IPS-20b (cell line): ENCODE measurements around the gene OPRD1.
"Not testable (repeated sequence)": the region's sequence is repeated elsewhere in the genome, so short reads cannot be mapped to it uniquely, and the experiment has no call there.

Experiments used
- H3K27ac ChIP-seq: one replicate; pipeline ENCODE4 v1.5.1; 2013; ENCODE audit warnings: low read length
- H3K27me3 ChIP-seq: 2 replicates; pipeline ENCODE4 v1.6.1; 2013; ENCODE audit warnings: mild to moderate bottlenecking, low read length, inconsistent platforms; ENCODE audit not compliant: insufficient read depth
- H3K36me3 ChIP-seq: 2 replicates; pipeline ENCODE4 v1.6.1; 2013; ENCODE audit warnings: low read depth, mild to moderate bottlenecking, inconsistent platforms, low read length, moderate library complexity; ENCODE audit not compliant: insufficient read depth
- H3K4me1 ChIP-seq: 2 replicates; pipeline ENCODE4 v1.6.1; 2013; ENCODE audit warnings: mild to moderate bottlenecking, control low read depth, inconsistent platforms, low read length, moderate library complexity; ENCODE audit not compliant: insufficient read depth
- H3K4me3 ChIP-seq: 2 replicates; pipeline ENCODE4 v1.5.1; 2013; ENCODE audit warnings: mild to moderate bottlenecking, low read length, inconsistent platforms
- H3K9ac ChIP-seq: 2 replicates; pipeline ENCODE4 v1.6.1; 2013; ENCODE audit warnings: low read depth, mild to moderate bottlenecking, inconsistent platforms, low read length, moderate library complexity
- H3K9me3 ChIP-seq: 2 replicates; pipeline ENCODE4 v1.6.1; 2013; ENCODE audit warnings: mild to moderate bottlenecking, low read depth, low read length, inconsistent platforms; ENCODE audit not compliant: insufficient read depth

Gene OPRD1

GRCh38 chr1:28804071-28804470 is 7.9 kb upstream of the OPRD1 start:
- Histone ChIP-seq H3K9me3 (no peaks in the 10 kb centered on the region), H3K4me1 (0 out of 2 replicates have a peak, but pooled peaks cover 3% of the 10 kb centered on the region), H3K4me3 (no peak overlapping the region), H3K36me3 (no peaks in the 10 kb centered on the region), H3K27ac (no peak overlapping the region), H3K9ac (no peak overlapping the region), H3K27me3 (no peaks in the 10 kb centered on the region)

GRCh38 chr1:28807046-28807445 is 4.9 kb upstream of the OPRD1 start:
- H3K27me3 ChIP-seq = peaks cover 24% of the 10 kb centered on the region
- H3K9ac ChIP-seq = no peak overlapping the region
- H3K4me1 ChIP-seq = 0 out of 2 replicates have a peak, but pooled peaks cover 3% of the 10 kb centered on the region
- H3K9me3 ChIP-seq = no peaks in the 10 kb centered on the region
- no peaks in the 10 kb centered on the region for H3K36me3 ChIP-seq
- H3K27ac ChIP-seq = no peak overlapping the region
- H3K4me3 ChIP-seq = no peak overlapping the region

DNA sequence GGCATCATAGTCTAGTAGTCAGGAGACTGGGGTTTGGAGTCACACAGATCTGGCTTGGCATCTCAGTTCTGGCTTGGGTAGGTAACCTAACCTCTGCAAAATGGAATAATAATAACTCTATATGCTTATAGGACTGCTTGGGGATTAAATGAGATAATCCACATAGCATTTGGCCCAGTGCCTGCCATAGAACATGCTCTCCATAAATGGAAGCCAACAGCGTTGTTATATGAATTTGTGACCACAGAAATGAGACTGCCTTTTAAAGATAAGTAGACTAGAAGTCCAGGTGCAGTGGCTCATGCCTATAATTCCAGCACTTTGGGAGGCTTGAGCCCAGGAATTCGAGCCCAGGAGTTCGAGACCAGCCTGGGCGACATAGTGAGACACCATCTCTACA is 4.0 kb upstream of the OPRD1 start:
- no peaks in the 10 kb centered on the region for H3K36me3 ChIP-seq
- no peak overlapping the region for H3K4me3 ChIP-seq
- H3K27me3 ChIP-seq = peaks cover 34% of the 10 kb centered on the region
- H3K9ac ChIP-seq = no peak overlapping the region
- H3K4me1 ChIP-seq = 0 out of 2 replicates have a peak, but pooled peaks cover 3% of the 10 kb centered on the region
- H3K27ac ChIP-seq = no peak overlapping the region
- no peaks in the 10 kb centered on the region for H3K9me3 ChIP-seq

GRCh38 chr1:28811369-28811765 is 603 bp upstream of the OPRD1 start:
- Histone ChIP-seq H3K9ac (no peak overlapping the region), H3K4me3 (peak overlapping the region; percentile 46; the same call in 1 of the 2 replicates)

GRCh38 chr1:28812669-28813468 is 899 bp downstream of the OPRD1 start:
- H3K9ac ChIP-seq = peak overlapping the region; percentile 47; the same call in 1 of the 2 replicates
- H3K9me3 ChIP-seq = no peaks in the 10 kb centered on the region
- H3K27me3 ChIP-seq = peaks cover 52% of the 10 kb centered on the region
- H3K4me1 ChIP-seq = no peaks in the 10 kb centered on the region
- no peaks in the 10 kb centered on the region for H3K36me3 ChIP-seq
- H3K4me3 ChIP-seq = peak overlapping the region; percentile 61
- no peak overlapping the region for H3K27ac ChIP-seq

More at GRCh38 chr1:28811369-28811765, 603 bp upstream of the OPRD1 start:
- Histone ChIP-seq H3K27ac (no peak overlapping the region), H3K9me3 (no peaks in the 10 kb centered on the region), H3K4me1 (no peaks in the 10 kb centered on the region), H3K27me3 (peaks cover 52% of the 10 kb centered on the region), H3K36me3 (no peaks in the 10 kb centered on the region)

DNA sequence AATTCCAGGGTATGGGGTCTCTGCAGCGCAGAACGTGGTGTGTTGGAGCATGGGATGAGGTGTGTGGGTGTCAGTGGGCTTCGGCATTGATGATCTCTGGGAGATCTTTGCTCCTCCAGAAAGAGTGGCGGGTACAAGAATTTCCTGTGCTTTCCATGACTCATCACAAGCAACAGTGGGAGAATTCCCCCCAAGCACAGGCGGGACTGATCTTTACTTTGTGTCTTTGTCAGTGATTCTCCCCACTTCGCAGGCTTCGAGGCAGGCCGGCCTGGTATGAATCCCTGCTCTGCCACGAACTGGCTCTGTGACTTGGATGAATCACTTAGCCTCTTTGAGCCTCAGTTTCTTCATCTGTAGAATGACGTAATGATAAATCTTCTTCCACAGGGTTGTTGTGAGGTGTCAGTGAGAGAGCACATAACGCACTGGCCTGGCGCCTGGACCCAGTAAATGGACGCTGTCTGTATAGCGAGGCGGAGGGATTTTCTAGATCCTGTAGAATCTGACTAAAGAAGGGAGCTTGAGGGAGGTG is 2.0 kb downstream of the OPRD1 start:
- H3K27me3 ChIP-seq = peaks cover 52% of the 10 kb centered on the region
- H3K4me3 ChIP-seq = no peak overlapping the region

GRCh38 chr1:28815533-28816185 is 3.7 kb downstream of the OPRD1 start:
- H3K9me3 ChIP-seq = no peaks in the 10 kb centered on the region
- no peaks in the 10 kb centered on the region for H3K36me3 ChIP-seq
- H3K4me3 ChIP-seq = no peak overlapping the region
- peaks cover 42% of the 10 kb centered on the region for H3K27me3 ChIP-seq
- H3K27ac ChIP-seq = no peak overlapping the region
- H3K9ac ChIP-seq = no peak overlapping the region
- no peaks in the 10 kb centered on the region for H3K4me1 ChIP-seq

More for the DNA sequence above, 2.0 kb downstream of the OPRD1 start:
- Histone ChIP-seq H3K27ac (no peak overlapping the region), H3K9me3 (no peaks in the 10 kb centered on the region), H3K9ac (no peak overlapping the region), H3K4me1 (no peaks in the 10 kb centered on the region), H3K36me3 (no peaks in the 10 kb centered on the region)

DNA sequence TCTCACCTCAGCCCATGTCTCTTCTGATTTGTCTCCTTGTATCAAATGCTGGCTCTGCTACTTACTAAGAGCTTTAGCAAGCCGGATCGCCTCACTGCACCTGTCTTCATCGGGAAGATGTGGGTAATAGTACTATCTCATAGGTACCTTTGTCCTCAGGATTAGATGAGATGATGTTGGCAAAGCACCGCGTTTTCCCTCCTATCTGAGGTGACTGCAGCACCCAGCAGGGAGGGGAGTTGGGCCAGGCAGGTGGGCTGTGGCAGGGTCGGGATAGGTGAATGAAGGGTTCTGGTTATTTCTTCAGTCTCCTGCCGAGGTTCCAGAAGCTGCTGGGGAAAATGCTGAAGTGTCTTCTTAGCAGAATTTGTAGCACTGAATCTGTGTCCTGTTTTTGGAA is 5.2 kb downstream of the OPRD1 start:
- Histone ChIP-seq H3K9ac (no peak overlapping the region), H3K36me3 (no peaks in the 10 kb centered on the region), H3K27ac (no peak overlapping the region), H3K9me3 (no peaks in the 10 kb centered on the region), H3K4me3 (no peak overlapping the region), H3K27me3 (peaks cover 27% of the 10 kb centered on the region), H3K4me1 (no peaks in the 10 kb centered on the region)

- no peak overlapping the region for H3K9ac ChIP-seq
- H3K4me1 ChIP-seq = no peaks in the 10 kb centered on the region
- H3K27ac ChIP-seq = no peak overlapping the region
- H3K27me3 ChIP-seq = peaks cover 8% of the 10 kb centered on the region
- H3K4me3 ChIP-seq = no peak overlapping the region
- H3K9me3 ChIP-seq = no peaks in the 10 kb centered on the region
- H3K36me3 ChIP-seq = no peaks in the 10 kb centered on the region
These were observed 7.0 kb downstream of the OPRD1 start for GRCh38 chr1:28819020-28819419.

DNA sequence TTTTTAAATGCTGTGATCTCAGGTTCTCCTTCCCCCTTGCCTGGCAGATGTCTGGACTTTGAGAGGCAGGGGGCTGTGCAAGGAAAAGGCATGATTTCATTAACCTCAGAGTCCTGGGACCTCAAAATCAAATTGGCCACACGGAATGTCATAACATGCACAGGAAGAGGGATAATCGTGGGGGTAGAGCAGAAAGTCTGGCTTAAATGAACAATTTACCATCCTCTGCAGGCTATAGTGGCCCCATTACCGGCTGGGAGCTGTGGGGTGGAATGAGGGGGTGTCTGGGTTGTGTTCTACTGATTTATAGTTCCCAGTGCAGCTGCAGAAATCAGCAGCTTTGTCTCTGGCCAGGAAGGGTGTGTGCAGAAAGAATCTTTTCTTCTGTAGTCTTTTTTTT is 10.8 kb downstream of the OPRD1 start:
- Histone ChIP-seq H3K27me3 (no peaks in the 10 kb centered on the region), H3K4me3 (no peak overlapping the region), H3K36me3 (no peaks in the 10 kb centered on the region), H3K9ac (no peak overlapping the region), H3K4me1 (no peaks in the 10 kb centered on the region), H3K9me3 (no peaks in the 10 kb centered on the region), H3K27ac (no peak overlapping the region)

GRCh38 chr1:28824061-28824460 is 12.1 kb downstream of the OPRD1 start:
- H3K9me3 ChIP-seq, H3K36me3 ChIP-seq, H3K27ac ChIP-seq, H3K9ac ChIP-seq, H3K4me3 ChIP-seq, H3K27me3 ChIP-seq, H3K4me1 ChIP-seq: not testable (repeated sequence)
